HEK293 (cell line): ENCODE results near the gene ESPNL.
A peak's percentile ranks its signal among the peaks of the same experiment; 100 is the strongest.

ENCODE experiments used
- CTCF ChIA-PET: fragments of 350-600 bp; formaldehyde crosslinking; extraction: SDS; loops from one replicate; lab custom pipeline; 2021; ENCODE audit warnings: antibody characterized with exemption; lab: Yijun Ruan, JAX
- POLR2A ChIA-PET: fragments of 300-600 bp; formaldehyde crosslinking; extraction: SDS; loops from one replicate; lab custom pipeline; 2020; ENCODE audit warnings: antibody characterized with exemption, inconsistent platforms; lab: Yijun Ruan, JAX
- H3K27ac ChIP-seq: fragments of 200-500 bp; sonication (Bioruptor generic); 2 replicates; pipeline ENCODE4 v1.5.1; 2014; ENCODE audit warnings: low read depth, low read length, control low read depth, inconsistent platforms; ENCODE audit errors: extremely low read depth
- H3K36me3 ChIP-seq, 2 experiments: fragments of 200-500 bp in 1 of 2; sonication (Bioruptor generic) in 1 of 2; 1 replicate in 1 of 2; 2 replicates in 1 of 2; pipeline ENCODE4 v1.5.1; 2014 to 2017; ENCODE audit warnings: inconsistent platforms in 2 of 2, low read length in 2 of 2; ENCODE audit not compliant: control insufficient read depth in 2 of 2, insufficient read depth in 1 of 2
- H3K4me1 ChIP-seq: fragments of 200-500 bp; sonication (Bioruptor generic); 2 replicates; pipeline ENCODE4 v1.5.1; 2014; ENCODE audit warnings: mild to moderate bottlenecking, low read length, inconsistent platforms; ENCODE audit not compliant: control insufficient read depth, insufficient read depth
- H3K4me3 ChIP-seq: 2 replicates; pipeline ENCODE4 v1.5.1; 2011; ENCODE audit warnings: low read depth, mild to moderate bottlenecking, control low read depth, low read length, moderate library complexity
- H3K9me3 ChIP-seq: fragments of 200-500 bp; sonication (Bioruptor generic); 2 replicates; pipeline ENCODE4 v1.5.1; 2014; ENCODE audit warnings: low read depth, low read length, inconsistent platforms; ENCODE audit not compliant: control insufficient read depth, insufficient read depth
- PBX3 ChIP-seq: sonication (generic); formaldehyde crosslinking; IDR thresholded peaks from 2 replicates; pipeline ENCODE4 v1.8.1; 2022; ENCODE audit warnings: mild to moderate bottlenecking, moderate library complexity, missing genetic modification reagents
- PRDM2 ChIP-seq: fragments of 450-650 bp; formaldehyde crosslinking; IDR thresholded peaks from 2 replicates; pipeline ENCODE4 v1.5.1; 2016; ENCODE audit warnings: missing biosample characterization, missing genetic modification characterization, borderline replicate concordance
- REST ChIP-seq: fragments of 450-650 bp; formaldehyde crosslinking; IDR thresholded peaks from 2 replicates; pipeline ENCODE4 v1.5.1; 2016; ENCODE audit warnings: missing biosample characterization, missing genetic modification characterization
- SCRT1 ChIP-seq: fragments of 450-650 bp; formaldehyde crosslinking; IDR thresholded peaks from 2 replicates; pipeline ENCODE4 v1.5.1; 2016; ENCODE audit warnings: missing biosample characterization, missing genetic modification characterization, borderline replicate concordance
- SCRT2 ChIP-seq: fragments of 450-650 bp; formaldehyde crosslinking; IDR thresholded peaks from 2 replicates; pipeline ENCODE4 v1.5.1; 2016; ENCODE audit warnings: missing biosample characterization, missing genetic modification characterization
- ZBTB21 ChIP-seq: fragments of 450-650 bp; formaldehyde crosslinking; IDR thresholded peaks from 2 replicates; pipeline ENCODE4 v1.5.1; 2017; ENCODE audit warnings: missing biosample characterization, missing genetic modification characterization
- ZBTB26 ChIP-seq: fragments of 450-650 bp; formaldehyde crosslinking; optimal IDR thresholded peaks from 2 replicates; pipeline ENCODE3; 2016; ENCODE audit warnings: missing biosample characterization, mild to moderate bottlenecking, missing genetic modification characterization
- ZBTB7A ChIP-seq: fragments of 450-650 bp; formaldehyde crosslinking; IDR thresholded peaks from 2 replicates; pipeline ENCODE4 v1.5.1; 2016; ENCODE audit warnings: low read depth, missing biosample characterization, missing genetic modification characterization
- ZFHX2 ChIP-seq: fragments of 450-650 bp; formaldehyde crosslinking; conservative IDR thresholded peaks from 2 replicates; pipeline ENCODE4 v1.5.1; 2016; ENCODE audit warnings: missing biosample characterization, missing genetic modification characterization
- ZFP3 ChIP-seq: fragments of 450-650 bp; formaldehyde crosslinking; IDR thresholded peaks from 2 replicates; pipeline ENCODE4 v1.5.1; 2016; ENCODE audit warnings: low read depth, missing biosample characterization, missing genetic modification characterization
- ZNF112 ChIP-seq: fragments of 450-650 bp; formaldehyde crosslinking; IDR thresholded peaks from 2 replicates; pipeline ENCODE4 v1.5.0; 2017; ENCODE audit warnings: missing biosample characterization, missing genetic modification characterization
- ZNF132 ChIP-seq: fragments of 450-650 bp; formaldehyde crosslinking; IDR thresholded peaks from 2 replicates; pipeline ENCODE4 v1.5.1; 2017; ENCODE audit warnings: missing biosample characterization, missing genetic modification characterization, borderline replicate concordance
- ZNF140 ChIP-seq: fragments of 450-650 bp; formaldehyde crosslinking; IDR thresholded peaks from 2 replicates; pipeline ENCODE4 v1.5.1; 2016; ENCODE audit warnings: missing biosample characterization, missing genetic modification characterization
- ZNF155 ChIP-seq: fragments of 450-650 bp; formaldehyde crosslinking; IDR thresholded peaks from 2 replicates; pipeline ENCODE4 v1.5.1; 2016; ENCODE audit warnings: missing biosample characterization, missing genetic modification characterization
- ZNF157 ChIP-seq: fragments of 450-650 bp; formaldehyde crosslinking; IDR thresholded peaks from 2 replicates; pipeline ENCODE4 v1.5.1; 2016; ENCODE audit warnings: missing biosample characterization, missing genetic modification characterization
- ZNF211 ChIP-seq: fragments of 450-650 bp; formaldehyde crosslinking; IDR thresholded peaks from 2 replicates; pipeline ENCODE4 v1.5.1; 2016; ENCODE audit warnings: low read depth, missing biosample characterization, missing genetic modification characterization
- ZNF221 ChIP-seq: fragments of 450-650 bp; formaldehyde crosslinking; IDR thresholded peaks from 2 replicates; pipeline ENCODE4 v1.5.1; 2017; ENCODE audit warnings: missing biosample characterization, missing genetic modification characterization, borderline replicate concordance
- ZNF341 ChIP-seq: fragments of 450-650 bp; formaldehyde crosslinking; IDR thresholded peaks from 2 replicates; pipeline ENCODE4; 2016; ENCODE audit warnings: low read depth, missing biosample characterization, missing genetic modification characterization
- ZNF48 ChIP-seq: fragments of 450-650 bp; formaldehyde crosslinking; IDR thresholded peaks from 2 replicates; pipeline ENCODE4 v1.5.1; 2016; ENCODE audit warnings: missing biosample characterization, missing genetic modification characterization
- ZNF521 ChIP-seq: fragments of 450-650 bp; formaldehyde crosslinking; IDR thresholded peaks from 2 replicates; pipeline ENCODE4 v1.5.1; 2017; ENCODE audit warnings: missing biosample characterization, mild to moderate bottlenecking, missing genetic modification characterization
- ZNF76 ChIP-seq: fragments of 450-650 bp; formaldehyde crosslinking; IDR thresholded peaks from 2 replicates; pipeline ENCODE4; 2016; ENCODE audit warnings: low read depth, missing biosample characterization, missing genetic modification characterization, borderline replicate concordance
- ZXDB ChIP-seq: fragments of 450-650 bp; formaldehyde crosslinking; IDR thresholded peaks from 2 replicates; pipeline ENCODE4 v1.5.1; 2016; ENCODE audit warnings: missing biosample characterization, missing genetic modification characterization

Gene ESPNL

GRCh38 chr2:238157506-238158017 is 57.4 kb downstream of the ESPNL start:
- Histone ChIP-seq H3K4me1 (no peaks in the 10 kb centered on the region; the same call in 1 of the 2 replicates), H3K36me3 (no peaks in the 10 kb centered on the region), H3K4me3 (no peak overlapping the region), H3K9me3 (no peaks in the 10 kb centered on the region), H3K27ac (no peak overlapping the region)
- CTCF ChIA-PET = no interaction called here
- POLR2A ChIA-PET = no interaction called here
- TF ChIP-seq ZBTB21 (no peak), ZNF221 (tag by site-specific recombination) (no peak), ZBTB7A (tag by site-specific recombination) (no peak), ZFHX2 (tag by site-specific recombination) (no peak), REST (no peak), ZNF140 (tag by site-specific recombination) (no peak), ZNF211 (tag by site-specific recombination) (no peak), ZNF112 (tag by site-specific recombination) (no peak), ZXDB (no peak), ZFP3 (no peak), ZNF155 (tag by site-specific recombination) (no peak), ZNF341 (tag by site-specific recombination) (no peak), PRDM2 (tag by site-specific recombination) (no peak)

- Histone ChIP-seq H3K9me3 (no peaks in the 10 kb centered on the region), H3K36me3 (no peaks in the 10 kb centered on the region), H3K4me3 (no peak overlapping the region), H3K4me1 (no peaks in the 10 kb centered on the region; the same call in 1 of the 2 replicates), H3K27ac (no peak overlapping the region)
- POLR2A ChIA-PET = no interaction called here
- TF ChIP-seq ZNF521 (tag by site-specific recombination) = no peak
- no peak for TF ChIP-seq ZNF76 (tag by site-specific recombination)
- no peak for TF ChIP-seq ZNF132 (tag by site-specific recombination)
- no peak for TF ChIP-seq ZNF48
- TF ChIP-seq ZBTB26 = no peak
- TF ChIP-seq ZNF157 (tag by site-specific recombination) = no peak
- peak; percentile 92 for TF ChIP-seq SCRT2 (tag by site-specific recombination)
- peak; percentile 76 for TF ChIP-seq SCRT1 (tag by site-specific recombination)
- TF ChIP-seq PBX3 (CRISPR knock-in tag) = no peak
- CTCF ChIA-PET = no interaction called here
Measured at GRCh38 chr2:238158018-238158508, 57.9 kb downstream of the ESPNL start.
